CD14-positive monocyte (primary cell): Measurements from ENCODE around the gene KMT2D. TPM values are rescaled to one million over a fixed set of nuclear protein-coding genes. Genes with fewer than 3 reads are reported as not detected.

Source experiments
- DNase-seq, 3 donors: peaks; one replicate each; pipeline ENCODE4 v3.0.0-alpha.2; 2011 to 2022
- H2AFZ ChIP-seq: 2 replicates; pipeline ENCODE4 v1.6.0; 2012; ENCODE audit warnings: mild to moderate bottlenecking, low read depth, low read length, inconsistent platforms; ENCODE audit not compliant: insufficient read depth, poor library complexity, severe bottlenecking
- H3K27ac ChIP-seq, 2 donors: 1 replicate in 1 of 2; 2 replicates in 1 of 2; pipeline ENCODE4 v1.5.1; 2012 to 2013; ENCODE audit warnings: low read length in 2 of 2, control low read depth in 1 of 2, inconsistent platforms in 1 of 2, low read depth in 1 of 2, mild to moderate bottlenecking in 1 of 2
- H3K27me3 ChIP-seq, 2 donors: one replicate each; pipeline versions ENCODE4 v1.6.0 to v1.6.1; 2011 to 2013; ENCODE audit warnings: low read length in 2 of 2; ENCODE audit not compliant: control insufficient read depth in 2 of 2, insufficient read depth in 2 of 2
- H3K36me3 ChIP-seq, 2 donors: replicated peaks in 1 of 2; 1 replicate in 1 of 2; 2 replicates in 1 of 2; pipeline versions ENCODE4 v1.5.1 to v1.6.1; 2012 to 2013; ENCODE audit warnings: low read length in 2 of 2, control low read depth in 1 of 2, inconsistent platforms in 1 of 2, mild to moderate bottlenecking in 1 of 2; ENCODE audit not compliant: insufficient read depth in 2 of 2, control insufficient read depth in 1 of 2
- H3K4me1 ChIP-seq, 2 donors: 1 replicate in 1 of 2; 2 replicates in 1 of 2; pipeline versions ENCODE4 v1.5.1 to v1.6.1; 2012 to 2013; ENCODE audit warnings: low read length in 2 of 2, control low read depth in 1 of 2, inconsistent platforms in 1 of 2, mild to moderate bottlenecking in 1 of 2, moderate library complexity in 1 of 2; ENCODE audit not compliant: insufficient read depth in 2 of 2, control insufficient read depth in 1 of 2
- H3K4me2 ChIP-seq: replicated peaks from 2 replicates; pipeline ENCODE3; 2012; ENCODE audit warnings: low read length, moderate library complexity, mild to moderate bottlenecking; ENCODE audit not compliant: poor library complexity, severe bottlenecking; ENCODE audit errors: extremely low read depth
- H3K4me3 ChIP-seq, 3 experiments: fragments of 200-600 bp in 1 of 3; sonication (generic) in 1 of 3; replicated peaks in 1 of 3; 1 replicate in 2 of 3; 2 replicates in 1 of 3; pipeline ENCODE4 v1.5.1; 2011 to 2013; ENCODE audit warnings: low read length in 3 of 3, mild to moderate bottlenecking in 3 of 3, control low read depth in 2 of 3, low read depth in 2 of 3, inconsistent platforms in 1 of 3, moderate library complexity in 1 of 3
- H3K79me2 ChIP-seq: 2 replicates; pipeline ENCODE4 v1.6.0; 2012; ENCODE audit warnings: mild to moderate bottlenecking, control low read depth, inconsistent platforms, low read length, moderate library complexity; ENCODE audit not compliant: insufficient read depth
- H3K9ac ChIP-seq: 2 replicates; pipeline ENCODE4 v1.6.0; 2017; ENCODE audit warnings: low read length, mild to moderate bottlenecking; ENCODE audit not compliant: insufficient read depth, poor library complexity, severe bottlenecking
- H3K9me3 ChIP-seq, 2 donors: replicated peaks in 1 of 2; 1 replicate in 1 of 2; 2 replicates in 1 of 2; pipeline versions ENCODE4 v1.5.1 to v1.6.1; 2012 to 2013; ENCODE audit warnings: low read length in 2 of 2, control low read depth in 1 of 2; ENCODE audit not compliant: control insufficient read depth in 1 of 2, insufficient read depth in 1 of 2
- H4K20me1 ChIP-seq: 2 replicates; pipeline ENCODE4 v1.6.0; 2012; ENCODE audit warnings: mild to moderate bottlenecking, low read length, control low read depth, moderate library complexity; ENCODE audit not compliant: insufficient read depth
- H3K27ac Mint-ChIP-seq, 7 donors: one replicate each; pipeline ENCODE4 v1.8.0; 2020; ENCODE audit warnings: mild to moderate bottlenecking in 7 of 7, mixed read lengths in 7 of 7, moderate library complexity in 6 of 7, inconsistent platforms in 2 of 7
- H3K27me3 Mint-ChIP-seq, 3 donors: one replicate each; pipeline ENCODE4 v1.8.0; 2021 to 2022; ENCODE audit warnings: low read depth in 3 of 3, mild to moderate bottlenecking in 3 of 3, mixed read lengths in 3 of 3, moderate library complexity in 3 of 3, inconsistent platforms in 1 of 3
- H3K36me3 Mint-ChIP-seq, 2 donors: one replicate each; pipeline ENCODE4 v1.8.0; 2020; ENCODE audit warnings: mixed read lengths in 2 of 2, inconsistent platforms in 1 of 2, mild to moderate bottlenecking in 1 of 2
- H3K4me1 Mint-ChIP-seq: one replicate; pipeline ENCODE4 v1.8.0; 2020; ENCODE audit warnings: mild to moderate bottlenecking, mixed read lengths
- H3K4me3 Mint-ChIP-seq, 2 donors: one replicate each; pipeline ENCODE4 v1.8.0; 2020; ENCODE audit warnings: mild to moderate bottlenecking in 2 of 2, mixed read lengths in 2 of 2, moderate library complexity in 1 of 2
- H3K9me3 Mint-ChIP-seq, 7 donors: one replicate each; pipeline ENCODE4 v1.8.0; 2020 to 2022; ENCODE audit warnings: mixed read lengths in 7 of 7, mild to moderate bottlenecking in 6 of 7, moderate library complexity in 6 of 7, inconsistent platforms in 2 of 7
- WGBS: methylation state at CpG from one replicate; pipeline ENCODE4 v1.1.5; 2013; ENCODE audit warnings: missing lambda C conversion rate; ENCODE audit not compliant: insufficient coverage; 5-methylcytosine and 5-hydroxymethylcytosine counted together
- intact Hi-C, 2 donors: fragments of 100-400 bp; cut with micrococcal nuclease; formaldehyde crosslinking; loops; one replicate each; pipeline versions ENCODE4 v1.15.0 to v1.15.1; 2023
- polyA plus RNA-seq, 3 donors: library from polyadenylated mRNA; depleted of rRNA in 1 of 3; unstranded in 2 of 3; stranded (reverse) in 1 of 3; fragments of 300-500 nt in 2 of 3; fragments of >200 nt in 1 of 3; fragmentation: Illumina TruSeq in 2 of 3; gene quantifications; 1 replicate in 2 of 3; 2 replicates in 1 of 3; pipeline ENCODE4 v1.2.3, GENCODE V29; 2012 to 2021
- TF ChIP-seq, protein P1 (sequence below): fragments of 200-600 bp; IDR thresholded peaks from one replicate; pipeline ENCODE4 v1.8.0; 2022; ENCODE audit warnings: antibody characterized with exemption, mild to moderate bottlenecking

Gene KMT2D
- polyA plus RNA-seq, 3 donors: 1.2 to 66.9 (median 2.7) TPM

DNA sequence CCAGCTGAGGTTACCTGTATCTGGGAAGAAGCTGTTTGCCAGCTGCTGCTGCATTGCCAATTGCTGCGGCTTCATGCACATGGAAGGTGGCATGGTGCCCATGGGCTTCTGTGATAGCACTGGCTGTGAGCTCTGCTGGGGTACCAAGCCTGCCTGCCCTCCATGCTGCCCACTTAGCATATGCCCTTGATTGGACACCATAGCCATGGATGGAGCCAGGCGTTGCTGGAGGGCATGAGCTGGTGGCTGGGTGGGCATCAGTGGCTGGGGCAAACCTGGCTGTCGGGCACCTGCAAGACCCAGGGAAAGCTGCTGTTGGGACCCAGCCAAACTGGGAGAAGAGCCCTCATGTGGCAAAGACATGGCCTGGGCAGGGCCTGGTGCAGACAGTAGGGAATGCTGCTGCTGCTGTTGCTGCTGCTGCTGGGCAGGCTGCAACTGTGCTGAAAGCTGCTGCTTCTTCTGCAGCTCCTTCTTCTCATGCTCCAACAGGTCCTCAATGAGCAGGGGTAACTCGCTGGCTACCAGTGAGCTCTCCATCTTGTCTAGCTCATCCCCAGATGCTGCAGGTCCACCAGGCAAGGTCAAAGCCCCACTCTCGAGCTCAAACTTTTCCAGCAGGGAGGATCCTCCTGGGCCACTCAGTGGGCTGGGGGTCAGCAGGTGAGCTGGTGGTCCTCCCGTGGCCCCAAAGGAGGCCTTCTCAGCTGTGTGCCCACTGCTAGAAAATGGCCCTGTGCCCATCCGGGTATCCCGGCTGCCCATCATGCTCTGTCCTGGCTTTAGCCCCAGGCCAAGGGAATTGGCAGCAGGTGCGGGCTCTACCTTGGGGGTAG is 23.3 kb downstream of the KMT2D start:
- Histone ChIP-seq H3K9ac (no peak overlapping the region), H3K9me3 (no peaks in the 10 kb centered on the region), H3K4me1 (no peaks in the 10 kb centered on the region), H3K4me3 (no peak overlapping the region), H3K4me2 (no peak overlapping the region), H2AFZ (no peak overlapping the region), H3K27ac (no peak overlapping the region), H3K36me3 (peaks cover 93 to 99% of the 10 kb centered on the region in 2 donors), H3K27me3 (no peaks in the 10 kb centered on the region), H4K20me1 (peaks cover 99% of the 10 kb centered on the region), H3K79me2 (peaks cover 14% of the 10 kb centered on the region)
- peaks cover 85 to 100% of the 10 kb centered on the region in 2 donors for H3K36me3 Mint-ChIP-seq
- intact Hi-C loops: no loop called here
- 99% methylated on average over 8 of the region's 9 CpGs for WGBS
- TF ChIP-seq, protein P1, sequence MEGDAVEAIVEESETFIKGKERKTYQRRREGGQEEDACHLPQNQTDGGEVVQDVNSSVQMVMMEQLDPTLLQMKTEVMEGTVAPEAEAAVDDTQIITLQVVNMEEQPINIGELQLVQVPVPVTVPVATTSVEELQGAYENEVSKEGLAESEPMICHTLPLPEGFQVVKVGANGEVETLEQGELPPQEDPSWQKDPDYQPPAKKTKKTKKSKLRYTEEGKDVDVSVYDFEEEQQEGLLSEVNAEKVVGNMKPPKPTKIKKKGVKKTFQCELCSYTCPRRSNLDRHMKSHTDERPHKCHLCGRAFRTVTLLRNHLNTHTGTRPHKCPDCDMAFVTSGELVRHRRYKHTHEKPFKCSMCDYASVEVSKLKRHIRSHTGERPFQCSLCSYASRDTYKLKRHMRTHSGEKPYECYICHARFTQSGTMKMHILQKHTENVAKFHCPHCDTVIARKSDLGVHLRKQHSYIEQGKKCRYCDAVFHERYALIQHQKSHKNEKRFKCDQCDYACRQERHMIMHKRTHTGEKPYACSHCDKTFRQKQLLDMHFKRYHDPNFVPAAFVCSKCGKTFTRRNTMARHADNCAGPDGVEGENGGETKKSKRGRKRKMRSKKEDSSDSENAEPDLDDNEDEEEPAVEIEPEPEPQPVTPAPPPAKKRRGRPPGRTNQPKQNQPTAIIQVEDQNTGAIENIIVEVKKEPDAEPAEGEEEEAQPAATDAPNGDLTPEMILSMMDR: no peak
- DNase-seq: no peak
- H3K27ac Mint-ChIP-seq: no peak overlapping the region
- H3K27me3 Mint-ChIP-seq: no peaks in the 10 kb centered on the region
- H3K9me3 Mint-ChIP-seq: no peaks in the 10 kb centered on the region
- H3K4me1 Mint-ChIP-seq: no peaks in the 10 kb centered on the region
- no peak overlapping the region for H3K4me3 Mint-ChIP-seq

DNA sequence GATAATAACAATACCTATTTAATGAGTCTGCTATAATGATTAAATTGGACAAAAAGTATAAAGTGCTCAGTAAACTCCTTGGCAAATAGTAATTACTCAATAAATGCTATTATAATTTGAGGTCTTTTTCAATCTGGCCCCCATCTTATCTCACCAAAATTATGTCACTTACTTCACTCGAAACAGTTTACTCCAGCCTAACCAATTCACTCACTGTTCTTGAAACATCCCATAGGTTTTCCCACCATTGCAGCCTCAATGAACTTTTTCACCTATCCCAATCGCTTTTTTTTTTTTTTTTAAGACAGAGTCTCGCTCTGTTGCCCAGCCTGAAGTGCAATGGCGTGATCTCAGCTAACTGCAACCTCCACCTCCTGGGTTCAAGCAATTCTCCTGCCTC is 24.6 kb downstream of the KMT2D start:
- intact Hi-C loops: no loop called here
- Histone ChIP-seq H3K27ac (no peak overlapping the region), H4K20me1 (peaks cover 100% of the 10 kb centered on the region), H3K4me1 (no peaks in the 10 kb centered on the region), H3K4me2 (no peak overlapping the region), H3K36me3 (peaks cover 93 to 99% of the 10 kb centered on the region in 2 donors), H3K27me3 (no peaks in the 10 kb centered on the region), H2AFZ (no peak overlapping the region), H3K9ac (no peak overlapping the region), H3K9me3 (no peaks in the 10 kb centered on the region), H3K79me2 (peaks cover 11% of the 10 kb centered on the region), H3K4me3 (no peak overlapping the region)
- Mint-ChIP-seq H3K36me3 (peaks cover 81 to 100% of the 10 kb centered on the region in 2 donors), H3K9me3 (no peaks in the 10 kb centered on the region), H3K4me1 (no peaks in the 10 kb centered on the region), H3K27me3 (peaks cover 0 to 1% (median 0%) of the 10 kb centered on the region in 3 donors), H3K27ac (peak overlapping the region in 2 of 7 donors; percentile 57 to 58), H3K4me3 (no peak overlapping the region)
- DNase-seq: no peak
- TF ChIP-seq, protein P1: no peak
- 100% methylated on average over 1 of the region's 4 CpGs for WGBS
